Measurements from ENCODE around the gene SMURF2.
"Not testable (repeated sequence)": the region's sequence is repeated elsewhere in the genome, so short reads cannot be mapped to it uniquely, and the experiment has no call there.

SMURF2 gene

DNA sequence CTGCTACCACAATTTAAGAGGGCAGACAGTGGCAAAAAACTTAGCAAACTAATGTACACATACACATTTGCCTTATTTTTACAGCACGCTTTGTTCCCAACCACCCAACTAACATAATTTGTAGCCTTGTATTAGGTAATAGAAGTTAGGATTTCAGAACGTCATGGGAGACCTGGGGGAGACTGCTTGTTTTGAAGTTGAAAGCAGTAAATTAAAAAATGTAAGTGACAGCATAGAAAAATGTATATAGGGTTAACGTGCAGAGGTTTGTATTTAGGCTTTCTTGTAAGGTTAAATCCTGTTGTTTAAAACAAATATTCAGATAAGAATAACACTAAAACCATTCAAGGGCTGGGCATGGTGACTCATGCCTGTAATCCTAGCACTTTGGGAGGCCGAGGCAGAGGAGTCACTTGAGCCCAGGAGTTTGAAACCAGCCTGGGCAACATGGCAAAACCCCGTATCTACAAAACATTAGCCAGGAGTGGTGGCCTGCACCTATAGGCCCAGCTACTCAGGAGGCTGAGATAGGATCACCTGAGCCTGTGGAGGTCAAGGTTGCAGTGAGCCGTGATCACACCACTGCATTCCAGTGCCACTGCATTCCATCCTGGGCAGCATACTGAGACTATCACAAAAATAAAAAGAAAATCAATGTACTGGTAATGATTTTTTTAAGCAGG, 2.3 kb upstream of the SMURF2 start:
- not testable (repeated sequence) for DNase-seq

DNA sequence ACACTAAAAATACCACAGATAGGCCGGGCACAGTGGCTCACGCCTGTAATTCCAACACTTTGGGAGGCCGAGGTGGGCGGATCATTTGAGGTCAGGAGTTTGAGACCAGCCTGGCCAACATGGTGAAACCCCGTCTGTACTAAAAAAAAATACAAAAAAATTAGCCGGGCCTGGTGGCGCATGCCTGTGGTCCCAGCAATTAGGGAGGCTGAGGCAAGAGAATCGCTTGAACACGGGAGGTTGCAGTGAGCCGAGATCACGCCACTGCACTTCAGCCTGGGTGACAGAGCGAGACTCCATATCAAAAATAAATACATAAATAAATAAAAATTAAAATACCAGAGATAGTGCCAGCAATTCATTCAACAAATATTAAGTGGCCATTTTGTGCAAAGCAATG, 1.7 kb upstream of the SMURF2 start:
- DNase-seq, result not testable (repeated sequence)

DNA sequence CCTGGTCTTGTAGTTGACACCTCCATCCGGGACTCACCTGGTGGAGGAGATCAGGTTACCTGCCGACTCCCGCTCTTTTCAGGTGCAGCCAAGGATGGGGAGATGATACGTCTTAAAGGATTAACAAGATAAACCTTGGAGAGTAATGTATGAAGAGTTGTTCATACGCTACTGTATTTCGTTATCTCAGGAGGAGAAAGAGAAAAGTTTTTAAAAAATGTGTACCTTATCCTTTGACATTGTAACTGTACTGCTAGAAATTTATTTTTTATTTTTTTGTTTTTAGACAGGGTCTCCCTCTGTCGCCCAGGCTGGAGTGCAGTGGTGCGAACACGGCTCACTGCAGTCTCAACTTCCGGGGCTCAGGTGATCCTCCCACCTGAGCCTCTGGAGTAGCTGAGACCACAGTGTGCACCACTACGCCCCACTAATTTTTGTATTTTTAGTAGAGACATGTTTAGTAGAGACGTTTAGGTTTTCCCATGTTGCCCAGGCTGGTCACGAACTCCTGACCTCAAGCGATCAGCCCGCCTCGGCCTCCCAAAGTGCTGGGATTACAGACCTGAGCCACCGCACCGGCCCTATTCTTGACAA, 764 bp upstream of the SMURF2 start:
- DNase-seq, result no peak

DNA sequence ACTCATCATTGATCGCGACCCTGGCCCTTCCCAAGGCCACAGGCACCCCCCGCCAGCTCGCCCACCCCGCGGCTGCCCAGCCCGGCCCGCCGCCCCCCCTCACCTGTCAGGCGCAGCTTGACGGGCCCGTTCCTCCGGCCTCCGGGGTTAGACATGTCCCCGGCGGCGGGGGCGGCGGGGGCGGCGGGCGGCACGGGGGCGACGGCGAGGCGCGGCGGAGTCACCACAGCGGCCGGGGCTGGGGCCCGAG, 456 bp downstream of the SMURF2 start:
- DNase-seq, result no peak

DNA sequence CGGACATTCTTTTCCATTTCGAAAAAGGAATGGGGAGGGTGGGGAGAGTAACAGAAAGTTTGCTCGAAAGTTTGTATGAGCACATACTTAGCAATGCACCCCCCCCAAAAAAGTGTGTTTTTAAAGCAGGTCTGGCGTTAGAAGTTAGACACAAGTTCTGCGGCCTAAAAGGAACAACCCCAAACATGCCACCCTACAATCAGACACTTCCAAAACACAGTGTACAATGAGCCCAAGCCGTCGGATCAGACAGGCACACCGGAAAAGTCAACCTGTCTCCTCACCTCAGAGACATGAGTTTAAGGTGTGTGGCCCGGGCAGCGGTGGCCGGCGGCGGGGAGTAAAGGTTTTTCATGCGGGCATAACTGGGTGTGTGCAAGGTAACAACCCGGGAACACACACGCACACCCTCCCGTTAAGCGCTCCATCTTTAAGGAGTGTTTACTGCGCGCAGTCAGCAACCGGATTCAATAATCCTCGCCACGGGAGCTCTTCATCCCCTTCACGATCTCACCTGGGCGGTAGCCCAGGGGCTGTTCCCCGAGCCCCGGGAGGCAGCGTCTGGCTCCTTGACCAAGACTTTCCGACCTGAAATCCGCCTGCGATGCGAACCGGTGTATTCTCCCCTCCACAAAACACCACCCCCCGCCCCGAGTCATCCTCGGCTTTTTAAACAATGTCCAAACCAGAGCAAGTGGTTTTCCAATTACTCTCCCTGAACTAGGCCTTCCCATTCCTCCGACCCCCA, 955 bp downstream of the SMURF2 start:
- peak; percentile 20 for DNase-seq

DNA sequence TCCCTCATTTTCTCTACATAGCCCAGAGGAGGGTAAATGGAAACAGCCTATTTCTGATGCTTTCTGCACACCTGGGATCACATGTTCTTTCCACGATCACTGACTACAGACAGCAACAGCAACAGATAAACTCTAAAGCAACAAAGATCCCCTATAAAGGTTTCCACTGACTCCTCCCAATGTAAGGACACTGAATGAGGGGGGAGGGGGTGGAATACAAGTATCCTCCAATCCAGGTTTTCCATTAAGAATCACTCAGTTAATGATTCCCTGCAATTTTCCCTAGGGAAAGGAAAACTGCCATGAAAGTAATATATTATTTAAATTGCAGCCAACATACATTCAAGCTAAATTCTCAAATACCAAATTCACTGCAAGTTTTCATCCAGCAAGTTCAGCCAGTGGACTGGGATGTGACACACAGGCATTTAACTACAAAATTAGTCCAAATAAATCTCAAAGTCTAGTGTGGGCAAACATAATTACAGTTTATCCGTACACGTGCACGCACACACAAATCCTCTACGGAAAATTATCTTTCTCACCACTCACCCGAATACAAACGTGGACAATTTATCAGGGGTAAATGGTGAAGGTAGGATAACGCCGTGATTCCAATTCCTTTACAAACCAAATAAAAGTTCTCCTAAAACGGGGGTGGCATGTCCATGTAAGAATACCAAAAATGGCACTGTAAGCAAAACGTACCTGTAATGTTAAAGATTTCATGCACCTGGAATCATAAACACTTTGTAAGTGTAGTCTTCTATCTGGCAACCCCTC, 1.7 kb downstream of the SMURF2 start:
- DNase-seq, result not testable (repeated sequence)

DNA sequence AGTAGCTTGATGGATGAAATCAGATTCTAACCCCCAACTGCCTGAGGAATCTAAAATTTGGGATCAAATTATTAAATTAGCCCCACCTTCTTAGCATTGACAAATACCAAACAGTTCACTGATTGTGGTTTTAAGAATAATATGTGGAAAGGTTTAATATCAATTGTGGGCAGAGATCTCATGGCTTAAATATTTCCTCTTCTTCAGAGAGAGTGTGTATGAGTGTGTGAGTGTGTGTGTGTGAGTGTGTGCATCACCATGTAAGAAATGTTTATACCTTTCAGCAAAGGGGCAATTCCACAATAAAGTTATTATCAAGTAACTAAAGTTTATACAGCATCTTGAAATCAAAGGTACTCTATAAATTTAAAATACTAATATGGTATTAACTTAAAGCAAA, 3.2 kb downstream of the SMURF2 start:
- DNase-seq, result no peak

DNA sequence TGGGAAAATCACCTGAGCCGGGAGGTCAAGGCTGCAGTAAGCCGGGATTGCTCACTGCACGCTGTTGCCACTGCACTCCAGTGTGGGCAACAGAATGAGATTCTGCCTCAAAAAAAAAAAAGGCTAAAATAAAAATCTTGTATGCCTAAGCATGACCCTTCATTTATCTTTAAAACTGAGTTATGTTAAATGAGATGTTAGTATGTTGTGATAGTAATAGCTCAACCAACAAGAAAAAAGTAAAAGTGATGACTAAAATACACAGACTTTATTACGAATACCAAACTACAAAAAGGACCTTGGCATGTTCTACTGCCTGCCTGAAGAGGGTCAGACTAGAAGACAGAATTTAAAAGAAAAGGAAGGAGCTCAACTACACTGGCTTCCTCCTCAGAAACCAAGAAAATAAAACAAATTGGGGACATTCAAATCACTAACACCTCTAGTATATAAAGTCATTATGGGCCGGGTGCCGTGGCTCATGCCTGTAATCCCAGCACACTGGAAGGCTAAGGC, 4.4 kb downstream of the SMURF2 start:
- no peak for DNase-seq

DNA sequence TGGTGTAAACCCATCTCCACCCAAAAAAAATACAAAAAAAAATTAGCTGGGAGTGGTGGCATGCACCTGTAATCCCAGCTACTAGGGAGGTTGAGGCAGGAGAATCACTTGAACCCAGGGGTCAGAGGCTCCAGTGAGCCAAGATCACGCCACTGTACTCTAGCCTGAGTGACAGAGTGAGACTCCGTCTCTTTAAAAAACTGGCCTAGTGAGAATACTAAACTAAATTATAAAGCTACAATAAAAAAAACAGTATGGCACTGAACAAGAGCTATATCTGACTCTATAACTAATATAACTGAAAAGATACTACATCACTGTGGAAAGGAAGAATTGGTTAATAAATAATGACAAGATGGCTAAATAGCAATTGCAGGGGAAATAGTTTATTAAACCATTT, 6.4 kb downstream of the SMURF2 start:
- no peak for DNase-seq

DNA sequence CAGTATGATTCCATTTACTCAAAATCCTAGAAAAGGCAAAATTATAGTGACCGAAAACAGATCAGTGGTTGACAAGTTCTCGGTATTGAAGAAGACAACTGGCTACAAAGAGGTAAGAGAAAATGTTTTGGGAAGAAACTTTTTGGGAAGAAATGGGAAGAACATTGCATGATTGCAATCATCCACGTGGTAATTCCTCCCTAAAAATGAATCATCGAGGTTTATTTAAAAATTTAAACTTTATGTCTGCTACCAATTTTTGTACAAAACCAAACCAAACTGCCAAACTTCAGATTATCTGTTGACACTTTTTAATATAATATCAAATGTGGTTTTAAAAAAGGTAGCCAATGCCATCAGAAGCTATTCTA, 8.1 kb downstream of the SMURF2 start:
- no peak for DNase-seq

DNA sequence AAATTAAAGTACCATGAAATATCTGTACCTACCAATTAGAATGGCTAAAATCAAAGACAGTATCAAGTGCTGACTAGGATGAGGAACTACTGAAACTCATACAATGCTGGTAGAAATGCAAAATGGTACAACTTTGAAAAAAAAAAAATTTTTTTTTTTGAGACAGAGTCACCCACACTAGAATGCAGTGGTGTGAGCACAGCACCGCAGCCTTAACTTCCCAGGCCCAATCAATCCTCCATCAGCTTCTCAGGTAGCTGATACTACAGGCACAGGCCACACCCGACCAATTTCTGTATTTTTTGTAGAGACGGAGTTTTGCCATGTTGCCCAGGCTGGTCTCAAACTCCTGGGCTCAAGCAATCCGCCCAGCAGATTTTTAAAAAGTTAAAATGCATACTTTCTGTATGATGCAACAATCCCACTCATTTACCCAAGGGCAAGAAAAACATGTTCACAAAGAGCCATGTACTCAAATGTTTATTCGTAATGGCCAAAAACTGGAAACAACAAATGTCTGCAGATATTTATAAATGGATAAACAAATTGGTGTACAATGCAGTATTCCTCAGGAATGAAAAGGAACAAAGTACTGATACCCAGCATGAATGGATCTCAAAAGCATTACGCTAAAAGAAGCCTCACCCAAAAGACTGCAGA, 8.7 kb downstream of the SMURF2 start:
- no peak for DNase-seq

DNA sequence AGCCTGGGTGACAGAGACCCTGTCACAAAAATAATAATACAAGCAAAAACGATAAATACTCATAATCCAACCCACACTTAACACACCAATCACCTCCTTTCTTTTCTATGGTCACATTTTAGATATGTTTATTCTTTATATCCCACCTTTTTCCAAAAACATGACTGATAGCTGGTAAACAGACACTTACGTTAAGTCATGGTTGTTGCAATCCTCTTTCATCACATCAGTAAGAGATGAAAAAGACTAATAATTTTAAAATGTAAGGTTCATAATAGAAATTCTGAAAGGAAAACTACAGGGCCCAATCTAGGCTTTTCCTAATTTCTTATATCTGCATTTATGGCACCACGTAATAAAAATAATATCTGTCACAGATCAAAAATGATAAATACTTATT, 10.2 kb downstream of the SMURF2 start:
- DNase-seq, result no peak

DNA sequence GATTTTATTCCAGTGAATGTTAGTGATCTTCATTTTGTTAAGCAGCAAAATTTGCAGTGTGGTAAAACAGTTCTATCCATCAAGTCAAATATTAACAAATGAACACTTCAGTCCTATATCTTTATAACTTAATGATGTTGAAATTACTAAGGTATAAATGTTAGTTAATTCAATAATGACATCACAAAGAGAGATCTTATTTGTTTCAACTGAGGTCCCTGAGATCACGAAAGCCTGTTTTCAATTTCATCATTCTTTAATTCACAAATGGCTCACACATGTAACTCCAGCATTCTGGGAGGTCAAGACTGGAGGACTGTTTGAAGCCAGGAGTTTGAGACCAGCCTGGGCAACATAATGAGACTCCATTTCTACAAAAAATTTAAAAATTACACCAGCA, 13.9 kb downstream of the SMURF2 start:
- no peak for DNase-seq

DNA sequence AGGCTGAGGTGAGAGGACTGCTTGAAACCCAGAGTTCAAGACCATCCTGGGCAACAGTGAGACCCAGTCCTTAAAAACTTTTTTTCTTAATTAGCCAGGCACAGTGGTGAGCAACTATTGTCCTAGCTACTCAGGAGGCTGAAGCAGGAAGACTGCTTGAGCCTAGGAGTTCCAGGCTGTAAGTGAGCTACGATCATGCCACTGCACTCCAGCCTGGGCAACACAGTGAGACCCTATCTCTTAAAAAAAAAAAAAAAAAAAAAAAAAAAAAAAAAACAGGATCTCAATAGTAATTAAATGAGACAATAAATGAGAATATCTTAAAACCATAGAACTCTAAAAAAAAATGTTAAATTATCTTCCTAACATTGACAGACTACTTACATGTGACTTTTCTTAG, 14.3 kb downstream of the SMURF2 start:
- DNase-seq, result no peak

DNA sequence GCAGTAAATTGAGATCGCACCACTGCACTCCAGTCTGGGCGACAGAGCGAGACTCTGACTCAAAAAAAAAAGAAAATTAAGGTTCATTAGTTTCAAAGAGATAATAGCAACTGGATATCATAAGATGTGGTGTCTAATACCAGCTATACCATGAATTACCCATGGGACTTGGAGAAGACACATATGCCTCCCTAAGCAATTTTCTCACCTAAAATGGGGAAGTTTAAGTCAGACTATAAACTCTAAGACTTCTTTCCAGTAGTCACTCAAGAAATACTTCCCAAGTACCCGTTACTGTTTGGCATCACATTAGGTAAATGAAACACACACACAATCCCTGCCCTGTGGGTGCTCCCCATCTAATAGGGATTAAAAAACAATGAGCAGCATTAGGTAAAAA, 22.6 kb downstream of the SMURF2 start:
- DNase-seq, result no peak

DNA sequence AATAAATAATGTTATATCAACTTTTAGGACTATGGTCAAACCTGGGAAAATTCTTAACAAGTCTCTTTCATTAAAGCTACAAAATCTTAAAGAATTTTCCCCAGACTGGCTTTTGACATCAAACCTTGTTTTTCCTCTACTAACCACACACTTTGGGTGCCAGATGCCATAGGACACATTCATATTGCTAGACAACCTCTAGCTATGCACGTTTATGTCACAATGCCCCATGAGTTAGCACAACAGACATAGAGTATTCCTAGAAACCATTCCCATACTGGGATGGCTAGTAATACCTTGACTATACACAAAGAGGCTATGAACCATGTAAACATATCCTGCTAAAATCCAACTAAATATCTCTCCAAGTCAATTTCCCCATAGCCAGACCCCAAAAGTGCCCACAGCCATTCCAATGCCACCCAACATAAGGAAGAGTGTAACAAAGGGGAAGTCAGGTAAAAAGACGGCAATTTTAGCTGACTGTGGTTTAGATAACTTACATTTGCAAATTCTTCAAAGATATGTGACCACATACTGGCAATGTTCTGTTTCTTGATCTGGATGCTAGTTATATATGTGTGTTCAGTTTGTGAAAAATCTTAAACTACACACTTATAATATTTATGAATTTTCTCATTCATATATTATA, 23.4 kb downstream of the SMURF2 start:
- no peak for DNase-seq

DNA sequence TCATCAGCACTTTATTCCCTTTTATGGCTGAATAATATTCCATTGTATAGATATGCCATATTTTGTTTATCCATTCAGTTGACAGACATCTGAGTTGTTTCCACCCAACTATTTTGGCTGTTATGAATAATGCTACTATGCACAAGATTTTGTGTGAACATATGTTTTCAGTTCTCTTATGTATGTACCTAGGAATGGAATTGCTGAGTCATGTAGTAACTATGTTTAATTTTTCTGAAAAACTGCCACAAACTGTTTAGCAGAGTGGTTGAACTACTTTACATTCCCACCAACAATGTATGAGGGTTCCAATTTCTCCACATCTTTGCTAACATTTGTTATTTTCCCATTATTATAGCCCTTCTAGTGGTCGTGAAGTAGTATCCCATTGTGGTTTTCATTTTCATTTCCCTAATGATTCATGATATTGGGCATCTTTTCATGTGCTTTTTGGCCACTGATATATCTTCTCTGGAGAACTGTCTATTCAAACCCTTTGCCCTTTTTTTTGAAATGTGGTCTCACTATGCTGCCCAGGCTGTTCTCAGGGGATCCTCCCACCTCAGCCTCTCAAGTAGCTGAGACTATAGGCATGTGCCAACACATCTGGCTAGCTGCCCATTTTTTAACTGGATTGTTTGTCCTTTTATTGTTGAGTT, 26.3 kb downstream of the SMURF2 start:
- DNase-seq, result no peak

DNA sequence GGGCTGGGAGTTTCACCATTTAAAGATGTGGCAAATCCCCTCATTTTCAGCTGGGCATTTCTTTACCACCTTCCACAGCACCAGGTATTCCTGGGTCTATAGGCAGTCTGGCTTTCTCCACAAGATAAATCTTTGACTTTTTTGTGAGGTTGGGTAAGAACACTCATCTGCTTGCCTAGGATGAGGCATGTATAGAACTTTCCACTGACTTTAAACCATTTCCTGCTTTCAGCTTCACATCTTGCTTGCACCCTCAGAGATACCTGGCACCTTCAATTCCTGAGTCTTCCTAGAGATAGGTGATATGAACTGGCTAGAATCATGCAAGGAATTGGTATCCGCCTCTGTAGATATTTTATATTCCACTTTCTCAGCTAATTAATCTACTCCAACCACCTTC, 27.9 kb downstream of the SMURF2 start:
- no peak for DNase-seq

DNA sequence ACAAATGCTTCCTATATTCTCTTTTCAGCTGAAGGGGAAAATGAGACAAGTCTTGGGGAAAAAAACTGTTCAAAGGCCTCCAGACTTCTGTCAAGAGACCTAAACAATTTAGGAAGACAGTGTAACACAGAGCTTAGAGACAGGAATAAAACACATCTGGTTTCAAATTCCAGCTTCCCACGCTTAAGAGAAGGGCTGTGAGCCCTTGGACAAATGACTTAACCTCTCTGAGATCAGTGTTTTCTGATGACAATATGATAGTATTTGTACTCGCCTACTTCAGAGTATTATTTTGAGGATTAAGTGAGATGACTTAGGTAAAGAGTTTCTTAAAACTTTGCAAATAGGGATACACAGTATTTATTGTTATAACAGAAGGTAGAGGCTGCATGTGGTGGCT, 29.5 kb downstream of the SMURF2 start:
- DNase-seq, result no peak

DNA sequence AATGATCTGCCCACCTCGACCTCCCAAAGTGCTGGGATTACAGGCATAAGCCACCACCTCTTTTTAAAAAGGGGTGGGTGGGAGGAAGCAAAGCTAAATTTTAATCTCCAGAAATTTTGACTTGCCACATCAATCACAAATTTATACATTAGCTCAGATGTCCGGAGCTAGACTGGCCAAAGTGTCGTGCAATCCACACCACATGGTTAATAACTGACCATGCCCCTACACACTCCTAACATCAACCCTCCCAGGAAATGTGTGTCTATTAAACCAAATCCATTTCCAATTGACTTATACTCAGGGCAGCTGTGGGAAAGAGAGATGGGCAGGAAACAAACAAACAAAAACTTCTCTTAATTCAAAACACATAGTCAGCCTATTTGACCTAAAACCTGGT, 29.9 kb downstream of the SMURF2 start:
- no peak for DNase-seq

DNA sequence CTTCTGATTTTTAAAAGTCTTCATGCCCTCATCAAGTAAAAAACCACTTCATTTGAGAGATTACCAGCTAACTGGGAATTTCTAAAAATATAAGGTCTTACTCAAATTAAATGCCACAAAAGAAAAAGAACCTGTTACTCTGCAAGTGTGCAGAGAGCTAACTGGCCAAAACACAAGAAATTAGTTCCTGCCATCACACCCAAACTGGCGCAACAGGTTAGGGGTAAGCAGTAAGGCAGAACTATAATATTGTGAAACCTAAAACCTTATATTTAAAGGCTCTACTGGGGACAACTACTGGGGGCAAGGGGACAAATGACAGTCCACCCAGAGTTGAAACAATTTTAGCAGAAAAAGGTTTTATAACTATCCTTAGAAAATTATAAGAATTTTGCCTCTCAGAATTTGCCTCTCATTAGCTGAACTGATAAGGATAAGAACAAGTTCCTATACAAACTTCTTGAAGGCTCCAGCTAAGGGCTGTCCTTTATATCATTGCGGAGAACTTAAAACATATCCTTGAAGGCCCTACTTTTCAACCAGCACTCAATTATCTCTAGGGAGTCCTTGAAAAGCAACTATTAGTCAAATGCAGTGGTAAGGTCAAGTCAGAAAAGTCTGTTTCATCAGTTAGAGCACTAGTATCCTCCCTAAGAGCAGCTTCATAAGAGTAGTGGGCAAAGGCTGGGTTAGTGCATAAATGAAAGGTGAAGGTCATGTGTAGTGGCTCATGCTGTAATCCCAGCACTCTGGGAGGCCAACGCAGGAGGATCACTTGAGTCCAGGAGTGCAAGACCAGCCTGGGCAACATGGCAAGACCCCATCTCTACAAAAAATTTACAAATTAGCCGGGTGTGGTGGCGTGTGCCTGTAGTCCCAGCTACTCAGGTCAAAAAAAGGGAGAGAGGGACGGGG, 31.5 kb downstream of the SMURF2 start:
- DNase-seq, result no peak
